Gastroesophageal sphincter (tissue), 4 donors: ENCODE data around the gene PCSK2. TPM values are rescaled to one million over a fixed set of nuclear protein-coding genes. Genes with fewer than 3 reads are reported as not detected.

Experiments used
- ATAC-seq: fragments of 150-250 bp; one replicate; pipeline ENCODE4 v1.9.1; 2016; ENCODE audit warnings: mild to moderate bottlenecking, moderate library complexity
- H3K27ac ChIP-seq, 4 donors: fragments of 200-600 bp; sonication (generic) in 3 of 4; 1 replicate in 3 of 4; 2 replicates in 1 of 4; pipeline ENCODE4 v1.5.1; 2016 to 2019
- H3K27me3 ChIP-seq: fragments of 200-600 bp; sonication (generic); one replicate; pipeline ENCODE4 v1.5.1; 2019
- H3K36me3 ChIP-seq, 2 donors: fragments of 200-600 bp; sonication (generic); one replicate each; pipeline ENCODE4 v1.5.1; 2019; ENCODE audit warnings: control low read depth in 1 of 2
- H3K4me1 ChIP-seq, 3 donors: fragments of 200-600 bp; sonication (generic); 1 replicate in 2 of 3; 2 replicates in 1 of 3; pipeline ENCODE4 v1.5.1; 2016 to 2019; ENCODE audit warnings: control low read depth in 2 of 3
- H3K4me3 ChIP-seq, 2 donors: fragments of 200-600 bp; sonication (generic); one replicate each; pipeline ENCODE4 v1.5.1; 2019; ENCODE audit warnings: mild to moderate bottlenecking in 1 of 2, moderate library complexity in 1 of 2
- H3K9me3 ChIP-seq, 3 donors: fragments of 200-600 bp; sonication (generic); one replicate each; pipeline ENCODE4 v1.5.1; 2017 to 2019; ENCODE audit warnings: control low read depth in 2 of 3
- CTCF ChIP-seq, 4 experiments: fragments of 200-600 bp in 2 of 4; fragments of 450-650 bp in 2 of 4; sonication (generic) in 1 of 4; IDR thresholded peaks; one replicate each; pipeline ENCODE4 v1.5.1; 2017 to 2019; ENCODE audit warnings: antibody characterized with exemption in 4 of 4, mild to moderate bottlenecking in 2 of 4, moderate library complexity in 2 of 4
- EP300 ChIP-seq: sonication (generic); formaldehyde crosslinking; IDR thresholded peaks from one replicate; pipeline ENCODE4 v1.6.1; 2017; ENCODE audit warnings: antibody characterized with exemption, mild to moderate bottlenecking
- POLR2A ChIP-seq, 2 donors: fragments of 450-650 bp; IDR thresholded peaks; one replicate each; pipeline ENCODE4 v1.6.1; 2017; ENCODE audit warnings: antibody characterized with exemption in 2 of 2, mild to moderate bottlenecking in 2 of 2, moderate library complexity in 1 of 2
- POLR2AphosphoS5 ChIP-seq: sonication (generic); formaldehyde crosslinking; IDR thresholded peaks from one replicate; pipeline ENCODE4 v1.6.1; 2017; ENCODE audit warnings: antibody characterized with exemption
- WGBS, 2 donors: methylation state at CpG; one replicate each; pipeline ENCODE4 v1.1.5; 2018; ENCODE audit warnings: low coverage in 1 of 2; 5-methylcytosine and 5-hydroxymethylcytosine counted together
- total RNA-seq, 4 donors: library from RNA; depleted of rRNA; stranded (reverse); fragments of >200 nt; gene quantifications; one replicate each; pipeline ENCODE4 v1.1.0, GENCODE V29; 2016

The PCSK2 gene
- total RNA-seq, 4 donors from 2014 or later, result 1.6 to 8.5 (median 4.5) TPM

GRCh38 chr20:17465236-17465635 is 238.4 kb downstream of the PCSK2 start:
- WGBS, 2 donors, result 50 to 88% methylated on average over 1 to 8 of the region's 10 CpGs

GRCh38 chr20:17466641-17467040 is 239.8 kb downstream of the PCSK2 start:
- no peaks in the 10 kb centered on the region for H3K27me3 ChIP-seq
- no peaks in the 10 kb centered on the region for H3K9me3 ChIP-seq
- 83% methylated on average over 7 of the region's 7 CpGs for WGBS, 2 donors
- H3K4me3 ChIP-seq, result no peak overlapping the region
- H3K4me1 ChIP-seq, result no peaks in the 10 kb centered on the region
- no peak for TF ChIP-seq POLR2AphosphoS5
- no peak for TF ChIP-seq POLR2A (IDR thresholded peaks at IDR 0.05)
- no peak for TF ChIP-seq CTCF (IDR thresholded peaks at IDR 0.05)
- no peak for TF ChIP-seq EP300
- H3K27ac ChIP-seq, result no peak overlapping the region
- no peaks in the 10 kb centered on the region for H3K36me3 ChIP-seq
- no peak for ATAC-seq

More at GRCh38 chr20:17465236-17465635, 238.4 kb downstream of the PCSK2 start:
- H3K9me3 ChIP-seq, result no peaks in the 10 kb centered on the region
- H3K27me3 ChIP-seq, result no peaks in the 10 kb centered on the region
- no peaks in the 10 kb centered on the region for H3K36me3 ChIP-seq
- H3K4me1 ChIP-seq, result no peaks in the 10 kb centered on the region
- TF ChIP-seq CTCF (IDR thresholded peaks at IDR 0.05) (no peak), POLR2AphosphoS5 (no peak), POLR2A (IDR thresholded peaks at IDR 0.05) (no peak), EP300 (no peak)
- H3K4me3 ChIP-seq, result no peak overlapping the region
- no peak overlapping the region for H3K27ac ChIP-seq
- no peak for ATAC-seq

- no peaks in the 10 kb centered on the region for H3K9me3 ChIP-seq
- H3K4me3 ChIP-seq, result no peak overlapping the region
- H3K27ac ChIP-seq, result no peak overlapping the region
- H3K36me3 ChIP-seq, result no peaks in the 10 kb centered on the region
- no peak for ATAC-seq
- TF ChIP-seq POLR2A (IDR thresholded peaks at IDR 0.05), result no peak
- no peak for TF ChIP-seq POLR2AphosphoS5
- no peak for TF ChIP-seq EP300
- no peak for TF ChIP-seq CTCF (IDR thresholded peaks at IDR 0.05)
- WGBS, 2 donors, result 77 to 83% methylated on average over 3 to 4 of the region's 4 CpGs
- no peaks in the 10 kb centered on the region for H3K4me1 ChIP-seq
- no peaks in the 10 kb centered on the region for H3K27me3 ChIP-seq
These were observed 240.3 kb downstream of the PCSK2 start for GRCh38 chr20:17467120-17467655.

- Histone ChIP-seq H3K9me3 (no peaks in the 10 kb centered on the region), H3K4me3 (no peak overlapping the region), H3K27me3 (no peaks in the 10 kb centered on the region), H3K4me1 (no peaks in the 10 kb centered on the region), H3K36me3 (no peaks in the 10 kb centered on the region), H3K27ac (no peak overlapping the region)
- WGBS, 2 donors, result 0 to 60% methylated on average over 1 to 2 of the region's 24 CpGs
- TF ChIP-seq POLR2A (IDR thresholded peaks at IDR 0.05) (no peak), EP300 (no peak), CTCF (IDR thresholded peaks at IDR 0.05) (no peak), POLR2AphosphoS5 (no peak)
- ATAC-seq, result no peak
These were observed 241.4 kb downstream of the PCSK2 start for GRCh38 chr20:17468073-17468840.
